HEK293T (cell line): ENCODE measurements around the gene FAM193A.

ENCODE experiments used
- BHLHE40 ChIP-seq: fragments of 450-650 bp; IDR thresholded peaks from 2 replicates; pipeline ENCODE4 v1.6.1; 2016; ENCODE audit warnings: mild to moderate bottlenecking, moderate library complexity, borderline replicate concordance
- ELF4 ChIP-seq: fragments of 450-650 bp; IDR thresholded peaks from 2 replicates; pipeline ENCODE4 v1.6.1; 2017; ENCODE audit warnings: antibody characterized with exemption
- FOXK2 ChIP-seq: fragments of 450-650 bp; IDR thresholded peaks from 2 replicates; pipeline ENCODE4 v1.6.1; 2016; ENCODE audit warnings: mild to moderate bottlenecking
- FOXM1 ChIP-seq: fragments of 450-650 bp; IDR thresholded peaks from 2 replicates; pipeline ENCODE4 v1.6.1; 2017; ENCODE audit warnings: mild to moderate bottlenecking, borderline replicate concordance
- HDGF ChIP-seq: fragments of 450-650 bp; IDR thresholded peaks from 2 replicates; pipeline ENCODE4 v1.6.1; 2017; ENCODE audit warnings: antibody characterized with exemption, borderline replicate concordance
- NFRKB ChIP-seq: fragments of 450-650 bp; IDR thresholded peaks from 2 replicates; pipeline ENCODE4 v1.6.1; 2016; ENCODE audit warnings: mild to moderate bottlenecking, moderate library complexity
- SP1 ChIP-seq: fragments of 450-650 bp; IDR thresholded peaks from 2 replicates; pipeline ENCODE4 v1.6.1; 2017
- SUZ12 ChIP-seq: fragments of 450-650 bp; IDR thresholded peaks from 2 replicates; pipeline ENCODE4 v1.6.1; 2016; ENCODE audit warnings: mild to moderate bottlenecking

DNA sequence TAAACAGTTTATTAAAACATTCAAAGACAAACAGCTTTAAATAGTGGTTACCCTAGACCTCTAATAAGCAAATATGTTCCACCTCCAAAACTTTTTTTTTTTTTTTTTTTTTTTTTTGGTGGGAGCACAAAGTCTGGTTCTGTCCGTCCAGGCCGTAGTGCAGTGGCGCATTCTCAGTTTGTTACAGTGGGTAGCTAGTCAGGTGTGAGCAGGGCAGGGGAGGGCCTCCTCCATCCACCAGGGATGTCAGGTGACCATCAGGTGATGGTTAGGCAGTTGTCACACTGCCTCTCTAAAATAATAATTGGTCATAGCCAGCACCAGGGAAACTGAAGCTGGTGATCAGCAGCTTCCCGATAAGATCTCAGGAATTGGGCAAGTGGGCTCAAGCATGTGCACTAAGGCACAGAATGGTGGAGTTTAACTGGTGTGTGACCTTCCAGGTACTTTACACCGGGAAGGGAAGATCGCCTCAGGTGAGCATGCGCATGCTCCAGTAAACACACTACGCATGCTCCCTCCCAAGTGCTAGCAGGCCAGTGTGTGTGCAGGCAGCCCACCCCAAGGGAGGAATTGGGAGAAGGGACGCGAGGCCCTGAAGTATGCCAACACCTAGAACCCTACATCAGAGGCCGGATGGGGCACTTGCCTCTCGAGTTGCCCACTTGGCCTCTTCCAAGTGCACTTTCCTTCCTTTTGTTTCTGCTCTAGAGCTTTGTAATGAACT is 192.5 kb downstream of the FAM193A start:
- TF ChIP-seq FOXM1 (no peak), HDGF (no peak), BHLHE40 (no peak), ELF4 (no peak), SP1 (no peak), SUZ12 (no peak), NFRKB (no peak), FOXK2 (no peak)
